ES-I3 (cell line): ENCODE data around the gene SPRYD3.
"Not testable (repeated sequence)": the region's sequence is repeated elsewhere in the genome, so short reads cannot be mapped to it uniquely, and the experiment has no call there.

Source experiments
- H3K36me3 ChIP-seq: 2 replicates; pipeline ENCODE4 v1.6.1; 2013; ENCODE audit warnings: mild to moderate bottlenecking, low read length, control low read depth, moderate library complexity; ENCODE audit not compliant: insufficient read depth
- H3K4me1 ChIP-seq: 2 replicates; pipeline ENCODE4 v1.6.1; 2013; ENCODE audit warnings: mild to moderate bottlenecking, control low read depth, low read length; ENCODE audit not compliant: insufficient read depth
- H3K9ac ChIP-seq: 2 replicates; pipeline ENCODE4 v1.6.1; 2013; ENCODE audit warnings: low read depth, mild to moderate bottlenecking, low read length, moderate library complexity
- H3K9me3 ChIP-seq: 2 replicates; pipeline ENCODE4 v1.6.1; 2013; ENCODE audit warnings: mild to moderate bottlenecking, low read length, moderate library complexity; ENCODE audit not compliant: control insufficient read depth, insufficient read depth

The SPRYD3 gene, protein sequence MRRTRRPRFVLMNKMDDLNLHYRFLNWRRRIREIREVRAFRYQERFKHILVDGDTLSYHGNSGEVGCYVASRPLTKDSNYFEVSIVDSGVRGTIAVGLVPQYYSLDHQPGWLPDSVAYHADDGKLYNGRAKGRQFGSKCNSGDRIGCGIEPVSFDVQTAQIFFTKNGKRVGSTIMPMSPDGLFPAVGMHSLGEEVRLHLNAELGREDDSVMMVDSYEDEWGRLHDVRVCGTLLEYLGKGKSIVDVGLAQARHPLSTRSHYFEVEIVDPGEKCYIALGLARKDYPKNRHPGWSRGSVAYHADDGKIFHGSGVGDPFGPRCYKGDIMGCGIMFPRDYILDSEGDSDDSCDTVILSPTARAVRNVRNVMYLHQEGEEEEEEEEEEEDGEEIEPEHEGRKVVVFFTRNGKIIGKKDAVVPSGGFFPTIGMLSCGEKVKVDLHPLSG

DNA sequence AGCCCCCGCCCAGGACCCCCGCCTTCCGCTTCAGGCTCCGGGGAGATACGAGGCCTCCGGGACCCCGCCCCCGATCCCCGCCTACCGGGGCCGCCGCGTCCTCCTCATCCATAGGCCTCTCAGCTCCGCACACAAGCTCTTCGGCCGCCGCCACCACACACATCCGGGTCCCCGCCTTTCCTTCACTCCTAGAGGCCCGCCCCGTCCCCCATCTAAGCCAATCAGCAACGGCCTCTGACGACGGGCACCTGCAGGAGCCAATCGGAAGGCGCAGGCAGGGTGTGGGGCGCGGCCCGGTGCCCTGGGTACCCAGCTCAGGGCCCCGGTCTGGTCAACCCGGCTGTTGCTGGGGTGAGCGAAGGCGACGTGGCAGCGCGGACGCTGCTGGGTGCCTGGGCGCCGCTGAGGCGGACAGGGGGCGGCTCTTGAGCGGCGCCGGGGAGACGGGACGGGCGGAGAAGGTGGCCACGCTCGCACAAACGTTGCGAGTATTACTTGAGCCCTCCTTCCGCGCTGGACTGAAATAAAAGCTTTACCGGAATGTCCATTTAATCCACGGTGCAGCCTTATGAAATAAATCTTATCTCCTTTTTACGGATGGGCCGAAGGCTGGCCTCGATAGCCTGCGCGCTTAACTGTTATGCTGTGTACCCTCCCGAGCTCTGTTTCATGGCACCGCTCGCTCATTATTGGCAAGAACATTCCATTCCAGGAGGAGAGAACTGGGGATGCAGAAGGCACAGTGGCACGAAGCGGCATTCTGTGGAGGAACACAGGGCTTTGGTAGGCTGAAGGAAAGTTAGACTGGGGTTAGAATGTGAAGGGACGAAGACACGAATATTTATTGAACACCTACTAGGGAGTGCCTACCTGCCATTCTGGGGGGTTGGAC, at the start of gene SPRYD3:
TSS of gene SPRYD3 (minus strand) at position 165 of the 892 bp plus-strand sequence. CDS start at position 108, 57 bp downstream.
- Histone ChIP-seq H3K9ac (peak within 1 kb of the TSS; percentile 75), H3K4me1 (peaks cover 6% of the 10 kb centered on the region; the same call in 1 of the 2 replicates), H3K36me3 (no peaks in the 10 kb centered on the region)

DNA sequence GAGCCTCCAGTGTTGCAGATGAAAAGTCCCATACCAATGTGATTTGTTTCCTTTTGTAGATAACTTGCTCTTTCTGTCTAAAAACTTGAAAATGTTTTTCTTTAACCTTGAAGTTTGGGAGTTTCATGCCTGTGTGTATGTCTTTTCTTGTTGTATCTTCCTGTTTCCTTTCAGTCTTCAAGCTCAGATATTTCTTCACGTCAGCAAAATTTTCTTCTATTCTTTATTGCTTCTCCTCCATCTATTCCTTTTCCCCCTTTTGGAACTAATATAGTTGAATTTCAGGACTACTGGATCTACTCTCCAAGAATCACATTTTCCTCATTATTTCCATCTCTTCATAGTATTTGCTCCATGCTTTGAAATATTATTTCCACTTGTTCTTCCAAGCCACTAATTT, 48.0 kb upstream of the SPRYD3 start:
- Histone ChIP-seq H3K36me3 (no peaks in the 10 kb centered on the region), H3K9me3 (no peaks in the 10 kb centered on the region), H3K4me1 (no peaks in the 10 kb centered on the region), H3K9ac (no peak overlapping the region)

More for the DNA sequence above, at the start of gene SPRYD3:
- H3K9me3 ChIP-seq, result no peaks in the 10 kb centered on the region

DNA sequence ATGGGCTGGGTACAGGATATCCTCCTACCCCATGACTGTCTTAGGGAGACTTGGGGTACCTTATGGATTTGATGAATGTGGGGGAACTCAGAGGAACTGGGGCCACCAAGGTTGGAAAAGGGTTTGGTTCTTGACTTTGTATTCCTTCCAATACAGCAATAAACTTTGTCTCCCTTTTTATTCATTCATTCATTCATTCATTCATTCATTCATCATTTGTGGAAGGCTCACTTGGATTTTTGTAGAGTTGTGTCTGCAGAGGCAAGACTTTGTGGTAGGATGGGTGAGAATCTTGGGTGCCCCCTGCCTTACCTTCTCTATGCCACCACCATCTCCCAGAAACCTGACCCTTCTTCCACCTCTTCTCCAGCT, 45.1 kb upstream of the SPRYD3 start:
- no peaks in the 10 kb centered on the region for H3K4me1 ChIP-seq
- no peaks in the 10 kb centered on the region for H3K36me3 ChIP-seq
- H3K9ac ChIP-seq, result no peak overlapping the region
- no peaks in the 10 kb centered on the region for H3K9me3 ChIP-seq

DNA sequence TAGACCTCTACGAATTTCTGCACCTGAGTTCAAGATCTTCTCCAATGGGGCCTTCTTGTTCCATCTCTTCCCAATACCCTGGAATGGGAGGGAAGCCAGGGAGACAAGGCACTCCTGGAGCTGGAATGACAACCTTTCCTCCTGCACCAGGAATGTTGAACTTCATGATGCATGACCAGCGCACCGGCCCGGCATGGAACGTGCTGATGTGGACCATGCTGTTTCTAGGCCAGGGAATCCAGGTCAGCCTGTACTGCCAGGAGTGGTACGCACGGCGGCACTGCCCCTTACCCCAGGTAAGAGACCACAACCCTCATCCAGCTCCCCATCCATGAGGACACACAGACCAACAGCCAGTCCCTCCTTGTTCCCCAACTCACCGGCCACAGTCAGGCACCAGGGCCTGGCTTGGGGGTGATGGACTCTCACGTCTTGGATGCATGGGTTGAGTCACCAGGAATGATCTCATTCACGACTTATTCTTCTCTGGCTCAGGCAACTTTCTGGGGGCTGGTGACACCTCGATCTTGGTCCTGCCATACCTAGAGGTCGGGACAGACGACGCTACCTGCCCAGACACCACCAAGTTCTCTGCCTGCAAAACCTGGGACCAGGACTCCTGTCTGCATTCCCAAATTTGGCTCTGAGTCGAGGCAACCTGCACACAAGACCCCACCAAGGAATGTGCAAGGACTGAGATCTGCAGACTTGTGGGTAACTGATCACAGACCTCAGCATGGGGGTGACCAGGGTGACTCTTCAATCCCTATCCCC, 44.6 kb upstream of the SPRYD3 start:
- Histone ChIP-seq H3K4me1 (no peaks in the 10 kb centered on the region), H3K9ac (no peak overlapping the region), H3K9me3 (no peaks in the 10 kb centered on the region), H3K36me3 (no peaks in the 10 kb centered on the region)

DNA sequence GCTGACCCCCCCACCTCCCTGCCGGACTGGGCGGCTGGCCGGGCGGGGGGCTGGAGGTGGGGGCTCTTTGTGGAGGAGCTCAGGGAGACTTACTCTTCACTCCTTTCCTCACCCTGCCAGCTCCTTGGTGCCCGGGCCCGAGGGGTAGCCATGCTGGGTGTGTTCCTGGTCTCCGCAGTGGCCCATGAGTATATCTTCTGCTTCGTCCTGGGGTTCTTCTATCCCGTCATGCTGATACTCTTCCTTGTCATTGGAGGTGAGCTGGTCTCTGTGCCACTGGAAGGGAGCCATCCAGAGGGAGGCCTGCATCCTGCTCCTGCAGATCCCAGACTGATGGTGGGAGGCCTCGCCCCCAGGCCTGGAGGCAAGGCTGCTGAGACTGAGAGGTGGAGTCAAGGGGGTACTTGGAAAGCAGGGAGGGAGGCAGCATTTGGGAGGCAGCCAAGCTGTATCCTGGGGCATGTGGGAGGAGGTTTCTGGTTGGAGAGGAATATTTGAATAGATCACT, 43.8 kb upstream of the SPRYD3 start:
- Histone ChIP-seq H3K9me3 (no peaks in the 10 kb centered on the region), H3K4me1 (no peaks in the 10 kb centered on the region), H3K9ac (no peak overlapping the region), H3K36me3 (no peaks in the 10 kb centered on the region)

DNA sequence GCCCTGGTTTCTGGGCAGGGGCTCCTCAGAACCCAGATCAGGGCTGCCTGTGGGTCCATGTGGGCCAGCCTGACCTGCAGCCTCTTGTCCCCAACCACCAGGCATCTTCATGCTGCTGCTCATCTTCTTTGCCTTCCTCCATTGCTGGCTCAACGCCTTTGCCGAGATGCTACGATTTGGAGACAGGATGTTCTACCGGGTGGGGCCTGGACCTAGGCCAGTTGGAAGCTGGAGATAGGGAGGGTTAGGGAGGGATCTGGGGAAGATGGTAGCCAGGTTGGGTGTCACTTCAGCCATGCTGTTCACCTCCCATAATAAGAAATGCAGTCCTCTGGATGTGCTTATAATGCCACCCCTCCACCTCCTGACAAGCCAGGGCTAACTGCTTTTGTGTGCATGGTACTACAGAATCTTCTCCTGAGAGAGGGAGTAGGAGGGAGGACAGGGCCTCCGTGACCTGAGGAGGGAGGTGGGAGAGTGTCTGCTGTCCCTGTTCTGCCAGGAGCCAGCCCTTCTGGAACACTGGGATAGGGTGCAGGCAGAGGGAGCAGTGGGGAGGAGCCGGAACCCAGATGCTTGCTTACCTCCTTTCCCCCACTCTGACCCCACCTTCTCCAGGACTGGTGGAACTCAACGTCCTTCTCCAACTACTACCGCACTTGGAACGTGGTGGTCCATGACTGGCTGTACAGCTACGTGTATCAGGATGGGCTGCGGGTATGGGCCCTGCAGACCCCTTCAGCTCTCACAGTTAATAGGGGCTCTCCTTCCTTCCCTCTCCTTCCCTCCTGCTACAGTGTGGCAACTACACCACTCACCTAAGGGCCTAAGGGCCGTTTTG, 41.7 kb upstream of the SPRYD3 start:
- Histone ChIP-seq H3K4me1 (no peaks in the 10 kb centered on the region), H3K36me3 (no peaks in the 10 kb centered on the region), H3K9me3 (no peaks in the 10 kb centered on the region), H3K9ac (no peak overlapping the region)

DNA sequence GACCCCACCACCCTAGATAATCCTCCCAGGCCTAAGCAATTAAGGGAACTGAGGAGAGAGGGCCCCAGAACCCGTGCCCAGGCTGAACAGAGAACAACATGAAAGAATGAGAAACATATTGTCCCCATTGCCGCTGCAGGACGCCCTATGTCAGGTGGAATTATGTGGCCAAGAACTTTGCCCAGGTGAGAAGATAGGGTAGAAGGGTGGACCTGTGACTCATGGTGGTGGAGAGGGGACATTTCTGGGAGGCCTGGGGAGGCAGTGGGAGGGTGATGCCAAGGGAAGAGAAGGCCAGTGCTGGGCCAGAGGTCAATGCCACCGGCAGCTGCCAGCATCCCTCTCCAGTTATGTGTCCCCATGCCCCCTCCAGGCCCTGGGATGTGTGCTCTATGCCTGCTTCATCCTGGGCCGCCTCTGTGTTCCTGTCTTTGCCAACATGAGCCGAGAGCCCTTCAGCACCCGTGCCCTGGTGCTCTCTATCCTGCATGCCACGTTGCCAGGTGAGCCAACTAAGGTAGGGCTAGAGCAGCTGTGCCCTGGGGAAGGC, 39.6 kb upstream of the SPRYD3 start:
- H3K36me3 ChIP-seq, result no peaks in the 10 kb centered on the region
- H3K9me3 ChIP-seq, result no peaks in the 10 kb centered on the region
- no peak overlapping the region for H3K9ac ChIP-seq
- H3K4me1 ChIP-seq, result no peaks in the 10 kb centered on the region

DNA sequence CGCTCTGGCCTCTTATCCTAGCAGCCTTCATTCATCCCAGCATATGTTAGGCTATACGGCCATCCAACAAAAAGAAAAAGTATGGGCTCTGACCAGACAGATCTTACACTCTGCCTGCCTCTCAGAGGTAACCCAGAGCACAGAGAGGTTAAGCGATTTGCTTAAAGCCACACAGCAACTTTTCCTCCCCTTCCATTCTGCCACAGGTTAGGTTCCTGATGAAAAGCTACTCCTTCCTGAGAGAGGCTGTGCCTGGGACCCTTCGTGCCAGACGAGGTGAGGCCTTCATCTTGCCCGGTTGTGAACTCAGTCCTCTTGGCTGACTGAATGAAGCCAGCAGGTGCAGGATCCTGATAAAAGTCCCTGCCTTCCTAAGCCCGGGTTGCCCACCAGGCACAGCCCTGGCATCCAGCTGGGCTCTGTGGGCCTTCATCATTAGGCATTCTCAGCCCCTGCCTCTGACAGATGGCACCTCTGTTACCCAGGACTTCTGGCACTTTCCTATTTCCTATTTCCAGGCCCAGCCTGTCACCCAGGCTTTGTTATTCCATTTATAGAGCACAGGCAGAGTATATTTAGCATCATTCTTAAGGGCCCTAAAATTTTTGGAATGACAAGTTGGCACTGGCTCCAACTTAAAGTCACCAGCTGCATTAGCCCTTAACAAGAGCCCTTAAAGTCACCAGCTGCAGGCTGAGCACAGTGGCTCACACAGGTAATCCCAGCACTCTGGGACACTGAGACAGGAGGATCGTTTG, 36.9 kb upstream of the SPRYD3 start:
- Histone ChIP-seq H3K9ac (no peak overlapping the region), H3K9me3 (no peaks in the 10 kb centered on the region), H3K4me1 (no peaks in the 10 kb centered on the region), H3K36me3 (no peaks in the 10 kb centered on the region)

DNA sequence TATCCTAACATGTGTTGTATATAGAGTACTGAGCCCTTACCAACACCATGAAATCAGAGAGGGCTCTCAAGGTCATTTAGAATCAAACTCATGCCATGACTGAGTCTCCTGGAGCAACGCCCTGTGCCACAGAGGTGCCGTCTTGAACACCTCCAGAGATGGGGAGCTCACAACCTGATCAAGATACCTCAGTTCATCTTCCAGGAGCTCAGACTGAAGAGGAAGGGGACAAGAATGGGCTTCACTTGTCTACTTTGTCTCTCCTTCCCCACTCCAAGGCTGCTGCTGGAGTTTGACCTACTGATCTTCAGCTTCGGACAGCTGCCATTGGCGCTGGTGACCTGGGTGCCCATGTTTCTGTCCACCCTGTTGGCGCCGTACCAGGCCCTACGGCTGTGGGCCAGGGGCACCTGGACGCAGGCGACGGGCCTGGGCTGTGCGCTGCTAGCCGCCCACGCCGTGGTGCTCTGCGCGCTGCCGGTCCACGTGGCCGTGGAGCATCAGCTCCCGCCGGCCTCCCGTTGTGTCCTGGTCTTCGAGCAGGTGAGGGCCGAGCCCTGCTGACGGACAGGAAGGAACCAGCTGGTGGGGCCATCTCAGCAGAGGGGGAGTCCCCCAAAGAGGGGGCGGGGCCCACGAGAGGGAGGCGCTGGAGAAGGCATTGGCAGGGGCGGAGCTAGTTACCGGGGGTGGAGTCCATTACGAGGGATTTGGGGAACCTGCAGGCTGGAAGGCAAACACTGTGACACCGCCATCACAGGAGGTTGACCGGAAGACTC, 36.1 kb upstream of the SPRYD3 start:
- Histone ChIP-seq H3K36me3 (no peaks in the 10 kb centered on the region), H3K9ac (no peak overlapping the region), H3K9me3 (peaks cover 2% of the 10 kb centered on the region; the same call in 1 of the 2 replicates), H3K4me1 (no peaks in the 10 kb centered on the region)

DNA sequence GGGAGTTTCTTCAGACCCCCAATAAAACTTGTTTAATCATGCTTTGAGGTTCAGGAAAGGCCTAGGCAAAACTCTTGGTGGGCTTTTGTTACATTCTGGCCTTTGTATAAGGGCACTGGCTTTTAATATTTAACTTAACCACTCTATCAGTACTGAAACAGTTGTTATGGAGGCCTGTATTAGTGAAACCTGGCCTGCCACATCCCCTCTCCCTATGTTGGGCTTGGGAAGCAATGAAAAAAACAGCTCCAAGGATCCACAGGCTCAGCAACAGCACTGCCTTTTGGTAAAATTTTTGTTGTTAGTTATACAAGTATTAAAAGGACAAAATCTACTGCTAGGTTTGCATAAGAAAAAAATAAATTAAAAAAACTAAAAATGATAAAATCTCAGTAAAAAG, 34.8 kb upstream of the SPRYD3 start:
- H3K4me1 ChIP-seq, result no peaks in the 10 kb centered on the region
- no peaks in the 10 kb centered on the region for H3K36me3 ChIP-seq
- no peak overlapping the region for H3K9ac ChIP-seq
- peaks cover 5% of the 10 kb centered on the region; the same call in 1 of the 2 replicates for H3K9me3 ChIP-seq

DNA sequence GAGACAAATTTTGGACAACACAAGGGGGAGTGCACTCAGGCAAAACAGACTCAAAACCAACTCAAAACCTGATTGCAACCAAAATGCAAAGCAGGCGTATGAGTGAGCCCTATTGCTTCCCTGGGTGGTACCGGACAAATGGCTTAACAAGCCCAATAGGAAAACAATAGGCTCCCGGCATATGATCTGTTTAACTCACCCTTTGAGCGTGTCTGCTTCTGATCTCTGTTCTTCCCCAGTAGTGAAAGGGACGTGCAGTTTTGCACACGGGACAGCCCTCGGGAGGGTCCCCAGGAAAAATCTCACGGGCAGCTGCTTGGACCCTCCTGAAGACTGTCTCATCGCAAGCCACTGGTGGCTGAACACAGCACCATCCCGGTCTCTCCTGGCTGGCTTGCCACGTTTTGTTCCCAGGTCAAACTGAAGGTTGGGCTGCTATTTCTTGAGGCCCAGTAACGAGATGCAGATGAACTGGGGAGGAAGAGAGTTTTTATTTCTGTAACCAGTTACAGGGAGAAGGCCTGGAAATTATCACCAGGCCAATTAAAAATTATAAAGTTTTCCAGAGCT, 34.0 kb upstream of the SPRYD3 start:
- H3K36me3 ChIP-seq, result no peaks in the 10 kb centered on the region
- H3K4me1 ChIP-seq, result no peaks in the 10 kb centered on the region
- peaks cover 5% of the 10 kb centered on the region; the same call in 1 of the 2 replicates for H3K9me3 ChIP-seq
- H3K9ac ChIP-seq, result no peak overlapping the region

DNA sequence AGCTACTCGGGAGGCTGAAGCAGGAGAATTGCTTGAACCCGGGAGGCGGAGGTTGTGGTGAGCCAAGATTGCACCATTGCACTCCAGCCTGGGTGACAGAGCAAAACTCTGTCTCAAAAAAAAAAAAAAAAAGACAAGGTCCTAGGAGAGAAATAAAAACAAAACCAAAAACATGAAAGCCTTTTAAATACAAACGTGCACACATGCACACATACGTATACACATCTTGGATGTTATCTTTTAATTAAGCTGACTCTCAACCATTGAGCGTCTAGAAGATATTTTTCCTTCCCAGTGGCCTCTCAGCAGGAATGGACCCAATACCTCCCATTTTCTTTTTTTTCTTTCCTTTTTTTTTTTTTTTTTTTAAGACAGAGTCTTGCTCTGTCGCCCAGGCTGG, 33.2 kb upstream of the SPRYD3 start:
- H3K9ac ChIP-seq, H3K9me3 ChIP-seq, H3K4me1 ChIP-seq, H3K36me3 ChIP-seq: not testable (repeated sequence)
